ENCODE results near the gene RPTOR.

The RPTOR gene

GRCh38 chr17:80712089-80712488 is 167.5 kb downstream of the RPTOR start:
- H3K4me3 ChIP-seq (ENCODE audit: low read depth, low read length), result no peak overlapping the region
- no peak for TF ChIP-seq CTCF (IDR thresholded peaks at IDR 0.05; ENCODE audit: low read depth, low read length)

- TF ChIP-seq CTCF (IDR thresholded peaks at IDR 0.05; ENCODE audit: low read depth, low read length), result no peak
- no peak overlapping the region for H3K4me3 ChIP-seq (ENCODE audit: low read depth, low read length)
Observed at GRCh38 chr17:80712606-80713005, 168.0 kb downstream of the RPTOR start.

GRCh38 chr17:80716986-80717719 is 172.5 kb downstream of the RPTOR start:
- H3K4me3 ChIP-seq (ENCODE audit: low read depth, low read length), result no peak overlapping the region
- no peak for TF ChIP-seq CTCF (IDR thresholded peaks at IDR 0.05; ENCODE audit: low read depth, low read length)

GRCh38 chr17:80717720-80718083 is 173.1 kb downstream of the RPTOR start:
- TF ChIP-seq CTCF (IDR thresholded peaks at IDR 0.05; ENCODE audit: low read depth, low read length), result no peak
- H3K4me3 ChIP-seq (ENCODE audit: low read depth, low read length), result no peak overlapping the region

- H3K4me3 ChIP-seq (ENCODE audit: low read depth, low read length), result no peak overlapping the region
Observed at GRCh38 chr17:80718428-80718827, 173.8 kb downstream of the RPTOR start.

GRCh38 chr17:80719449-80719848 is 174.8 kb downstream of the RPTOR start:
- H3K4me3 ChIP-seq (ENCODE audit: low read depth, low read length), result no peak overlapping the region
- no peak for TF ChIP-seq CTCF (IDR thresholded peaks at IDR 0.05; ENCODE audit: low read depth, low read length)

More at GRCh38 chr17:80718428-80718827, 173.8 kb downstream of the RPTOR start:
- TF ChIP-seq CTCF (IDR thresholded peaks at IDR 0.05; ENCODE audit: low read depth, low read length), result no peak

GRCh38 chr17:80720610-80721577 is 176.3 kb downstream of the RPTOR start:
- TF ChIP-seq CTCF (IDR thresholded peaks at IDR 0.05; ENCODE audit: low read depth, low read length), result no peak
- H3K4me3 ChIP-seq (ENCODE audit: low read depth, low read length), result no peak overlapping the region
